GM19240 (cell line): Measurements from ENCODE around the gene BATF3.
"Not testable (repeated sequence)": the region's sequence is repeated elsewhere in the genome, so short reads cannot be mapped to it uniquely, and the experiment has no call there.

Source experiments
- DNase-seq: peaks from one replicate; pipeline ENCODE4 v3.0.0; 2011; ENCODE audit warnings: low spot score; ENCODE audit not compliant: insufficient read length

BATF3 gene, protein sequence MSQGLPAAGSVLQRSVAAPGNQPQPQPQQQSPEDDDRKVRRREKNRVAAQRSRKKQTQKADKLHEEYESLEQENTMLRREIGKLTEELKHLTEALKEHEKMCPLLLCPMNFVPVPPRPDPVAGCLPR

DNA sequence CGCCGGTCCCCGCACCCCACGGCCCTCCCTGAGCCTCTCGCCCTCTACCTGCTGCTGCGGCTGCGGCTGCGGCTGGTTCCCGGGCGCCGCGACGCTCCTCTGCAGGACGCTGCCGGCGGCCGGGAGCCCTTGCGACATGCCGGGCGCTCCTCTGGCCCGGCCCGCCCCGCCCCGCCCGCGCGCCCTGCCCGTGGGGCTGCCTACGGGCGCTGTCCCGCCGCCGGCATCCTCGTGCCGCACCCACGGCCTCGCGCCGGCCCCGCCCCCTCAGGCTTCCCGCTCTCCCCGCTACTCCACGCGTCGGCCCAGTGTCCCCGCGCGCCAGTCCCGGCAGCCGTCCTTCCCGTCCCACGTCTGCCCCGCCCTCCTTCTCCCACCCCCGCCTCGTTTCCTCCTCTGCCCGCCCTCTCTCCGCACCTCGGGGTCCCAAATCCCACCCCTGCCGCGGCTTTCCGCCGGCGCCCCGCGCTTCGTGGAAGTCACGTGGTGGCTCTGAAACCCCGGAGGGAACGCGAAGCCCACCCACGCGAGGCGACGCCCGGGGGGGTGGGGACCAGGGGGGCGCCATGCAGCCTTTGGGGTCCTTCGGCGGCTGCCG is at the start of gene BATF3:
Gene BATF3 (minus strand): TSS at position 216 of the 598 bp plus-strand sequence. CDS start 78 bp downstream, at position 138.
- DNase-seq, result no peak

DNA sequence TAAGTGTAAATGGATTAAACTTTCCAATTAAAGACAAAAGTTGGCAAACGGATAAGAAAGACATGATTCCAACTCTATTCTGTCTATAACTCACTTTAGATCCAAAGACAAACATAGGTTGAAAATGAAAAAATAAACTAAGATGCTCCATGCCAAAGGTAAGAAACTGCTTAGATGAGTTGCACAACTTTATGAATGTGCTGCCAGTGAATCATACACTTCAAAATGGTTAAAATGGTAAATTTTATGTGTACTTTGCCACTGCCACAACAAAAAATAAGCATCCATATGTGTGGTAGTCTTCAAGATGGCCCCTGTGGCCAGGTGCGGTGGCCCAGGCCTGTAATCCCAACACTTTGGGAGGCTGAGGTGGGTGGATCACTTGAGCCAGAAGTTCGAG is 46.9 kb upstream of the BATF3 start:
- no peak for DNase-seq

GRCh38 chr1:212745303-212745702 is 45.7 kb upstream of the BATF3 start:
- no peak for DNase-seq

GRCh38 chr1:212743901-212744475 is 44.3 kb upstream of the BATF3 start:
- no peak for DNase-seq

DNA sequence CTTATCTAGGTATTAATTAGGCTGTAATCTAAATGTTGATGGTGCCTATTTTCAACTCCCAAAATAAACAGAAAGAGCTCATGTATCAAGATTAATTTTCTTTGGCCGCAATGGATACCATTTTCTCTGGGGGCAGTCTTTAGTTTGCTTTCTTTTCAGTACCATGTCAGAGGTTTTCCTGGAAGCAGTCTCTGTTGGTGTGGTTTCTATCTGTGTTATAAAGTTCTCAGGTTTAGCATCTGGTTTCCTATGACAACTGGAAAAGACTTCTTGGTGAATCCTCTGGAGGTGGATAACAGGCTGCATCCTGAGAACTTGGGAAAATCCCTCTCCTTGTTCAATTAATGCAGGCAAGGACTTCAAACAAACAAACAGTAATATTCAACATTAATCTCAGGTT is 38.7 kb upstream of the BATF3 start:
- DNase-seq, result no peak

GRCh38 chr1:212737559-212737958 is 37.9 kb upstream of the BATF3 start:
- DNase-seq, result no peak

- no peak for DNase-seq
These were observed 33.5 kb upstream of the BATF3 start for GRCh38 chr1:212733109-212733508.

DNA sequence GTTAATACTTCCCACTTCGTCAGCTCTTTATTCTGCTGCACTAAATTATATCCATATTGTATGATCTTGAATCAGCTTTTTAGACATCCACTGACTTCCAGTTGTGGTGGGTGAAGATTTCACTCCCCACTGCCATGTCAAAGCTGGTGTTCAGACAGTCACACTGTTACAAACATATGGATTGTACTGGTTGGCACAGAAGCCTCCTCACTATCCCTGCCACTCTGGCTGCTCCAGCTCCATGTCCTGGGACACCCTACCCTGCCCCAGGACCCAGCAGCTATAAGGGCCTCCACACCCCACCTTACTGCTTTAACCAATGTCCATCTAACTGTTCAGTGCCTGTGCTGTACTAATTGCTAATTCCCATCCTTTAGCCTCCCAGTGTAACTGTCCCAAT is 32.0 kb upstream of the BATF3 start:
- DNase-seq, result no peak

DNA sequence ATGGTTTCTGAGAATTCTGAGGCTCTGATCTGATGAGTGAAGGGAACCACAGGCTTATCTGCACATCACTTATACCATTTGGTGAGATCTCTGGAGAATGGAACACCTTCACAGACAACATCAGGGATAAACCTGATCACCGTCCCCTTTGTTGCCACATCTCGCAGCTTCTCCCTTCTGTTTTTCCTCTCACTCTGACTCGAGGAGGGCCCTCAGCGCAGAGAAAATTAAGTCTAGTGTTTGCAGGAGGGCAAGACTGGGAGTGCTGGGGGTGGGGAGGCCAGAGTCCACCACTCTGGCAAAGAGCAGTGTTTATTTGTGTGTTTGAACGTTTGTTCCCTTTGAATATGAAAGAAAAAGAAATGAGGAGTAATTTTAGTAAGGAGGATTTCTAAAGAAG is 29.0 kb upstream of the BATF3 start:
- DNase-seq, result no peak

- no peak for DNase-seq
These were observed 27.9 kb upstream of the BATF3 start for GRCh38 chr1:212727386-212728181.

- not testable (repeated sequence) for DNase-seq
These were observed 25.0 kb upstream of the BATF3 start for GRCh38 chr1:212724679-212725078.

GRCh38 chr1:212722270-212722957 is 22.8 kb upstream of the BATF3 start:
- DNase-seq, result no peak

DNA sequence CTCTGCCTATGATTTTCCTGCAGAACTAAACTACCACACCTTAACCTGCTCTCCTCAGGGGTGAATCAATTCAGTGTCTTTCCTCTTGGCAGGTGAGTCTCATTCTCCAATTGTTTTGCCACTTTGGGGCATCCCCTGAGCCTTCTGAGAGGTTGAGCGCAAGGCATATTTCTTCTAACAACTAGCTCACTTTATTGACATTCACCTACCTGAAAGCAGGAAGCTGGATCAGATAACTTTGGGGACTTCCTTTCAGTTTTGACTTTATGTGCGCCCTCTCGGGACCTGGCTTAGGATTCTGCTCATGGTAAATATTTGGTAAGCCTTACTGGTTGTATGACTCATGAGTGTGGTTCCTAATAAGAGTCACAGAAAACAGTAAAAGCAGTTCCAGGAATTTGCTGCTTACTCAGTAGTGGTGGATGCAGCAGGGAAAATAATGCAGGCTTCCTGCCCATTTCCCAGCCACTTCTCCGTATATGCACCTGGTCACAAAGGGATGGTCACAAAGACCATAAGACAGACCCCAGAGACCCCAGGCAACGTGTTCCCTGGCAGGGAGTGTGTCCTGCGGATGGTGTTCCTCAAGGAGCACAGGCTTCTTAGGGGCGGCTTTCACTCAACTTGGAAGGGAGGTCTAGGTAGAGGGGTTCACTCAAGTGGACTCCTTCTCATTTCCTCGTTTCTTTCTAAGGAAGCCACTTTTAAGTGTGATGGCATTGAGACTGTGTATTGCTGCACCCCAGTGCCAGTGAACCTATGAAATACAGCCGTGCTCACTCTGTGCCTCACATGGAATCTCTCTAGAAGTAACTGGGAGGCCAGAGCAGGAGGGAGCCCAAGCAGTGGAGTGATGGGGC is 22.0 kb upstream of the BATF3 start:
- DNase-seq, result no peak

- DNase-seq, result no peak
These were observed 20.0 kb upstream of the BATF3 start for GRCh38 chr1:212719633-212720032.

GRCh38 chr1:212718499-212718898 is 18.9 kb upstream of the BATF3 start:
- no peak for DNase-seq

- DNase-seq, result no peak
These were observed 16.5 kb upstream of the BATF3 start for GRCh38 chr1:212716161-212716560.

- no peak for DNase-seq
These were observed 14.0 kb upstream of the BATF3 start for GRCh38 chr1:212713465-212714136.

DNA sequence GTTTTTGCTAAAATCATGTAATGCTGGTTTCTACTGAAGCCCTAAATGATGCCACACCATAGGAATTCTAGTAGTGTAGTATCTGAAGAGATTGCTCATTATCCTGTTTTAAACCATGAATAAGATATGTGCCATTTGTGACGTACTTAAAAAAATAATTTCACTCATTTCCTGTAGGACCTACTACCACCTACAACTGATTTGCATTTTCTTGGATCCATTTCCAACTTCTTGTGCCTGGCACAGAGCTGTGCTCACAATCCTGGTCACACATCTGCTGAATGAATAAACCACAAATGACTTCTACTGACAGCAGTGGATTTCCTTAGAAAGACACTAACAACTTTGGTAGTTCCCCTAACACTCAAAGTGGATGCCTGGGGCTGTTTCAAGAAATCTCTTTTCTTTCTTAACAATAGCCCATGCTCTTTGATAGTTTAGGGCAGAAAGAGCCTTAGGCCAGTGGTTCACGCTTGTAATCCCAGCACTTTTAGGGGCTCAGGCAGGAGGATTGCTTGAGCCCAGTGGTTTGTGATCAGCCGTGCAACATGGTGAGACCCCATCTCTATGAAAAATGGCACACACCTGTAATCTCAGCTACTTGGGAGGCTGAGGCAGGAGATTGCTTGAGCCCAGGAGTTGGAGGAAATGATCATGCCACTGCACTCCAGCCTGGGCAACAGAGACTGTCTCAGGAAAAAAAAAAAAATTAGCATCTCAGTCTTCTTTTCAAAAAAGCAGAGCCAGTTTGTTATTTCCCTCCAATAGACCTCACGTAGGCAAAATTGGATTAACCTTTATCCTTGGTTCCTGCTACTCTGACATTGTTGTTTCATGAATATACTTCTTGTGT is 13.0 kb upstream of the BATF3 start:
- DNase-seq, result no peak

GRCh38 chr1:212711974-212712373 is 12.3 kb upstream of the BATF3 start:
- not testable (repeated sequence) for DNase-seq
